ENCODE results near the gene RAPGEF5.

RAPGEF5 gene

DNA sequence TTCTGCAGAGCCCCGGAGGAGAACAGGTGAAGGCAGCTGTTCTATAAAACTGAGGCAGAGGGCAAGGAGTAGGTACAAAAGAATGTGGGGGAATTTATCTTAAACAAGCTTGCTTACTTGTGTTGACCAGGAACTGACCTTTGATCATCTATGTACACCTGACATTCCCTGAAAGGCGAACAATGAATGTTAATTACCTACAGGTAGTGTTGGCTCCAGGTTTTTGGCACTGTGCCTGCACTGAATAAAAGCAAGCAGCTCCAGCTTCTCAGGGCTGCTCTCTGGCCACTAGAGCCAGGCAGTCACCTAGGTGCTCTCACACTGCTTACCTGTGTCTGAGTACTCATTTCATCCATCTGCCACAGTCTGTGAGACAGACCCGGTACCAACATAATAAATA is 87.0 kb downstream of the RAPGEF5 start:
- no peak overlapping the region for H3K27ac ChIP-seq
- in situ Hi-C loops (cut with HindIII; ENCODE audit: low pct_ligation_motif_present, low sequenced_read_pairs), result no loop called here
- no peak overlapping the region for H3K4me3 ChIP-seq (ENCODE audit: low read depth, low read length)
- no peaks in the 10 kb centered on the region for H3K36me3 ChIP-seq (replicated peaks)
- DNase-seq, result no peak
- no peaks in the 10 kb centered on the region for H3K27me3 ChIP-seq (replicated peaks)
- TF ChIP-seq, protein P1, sequence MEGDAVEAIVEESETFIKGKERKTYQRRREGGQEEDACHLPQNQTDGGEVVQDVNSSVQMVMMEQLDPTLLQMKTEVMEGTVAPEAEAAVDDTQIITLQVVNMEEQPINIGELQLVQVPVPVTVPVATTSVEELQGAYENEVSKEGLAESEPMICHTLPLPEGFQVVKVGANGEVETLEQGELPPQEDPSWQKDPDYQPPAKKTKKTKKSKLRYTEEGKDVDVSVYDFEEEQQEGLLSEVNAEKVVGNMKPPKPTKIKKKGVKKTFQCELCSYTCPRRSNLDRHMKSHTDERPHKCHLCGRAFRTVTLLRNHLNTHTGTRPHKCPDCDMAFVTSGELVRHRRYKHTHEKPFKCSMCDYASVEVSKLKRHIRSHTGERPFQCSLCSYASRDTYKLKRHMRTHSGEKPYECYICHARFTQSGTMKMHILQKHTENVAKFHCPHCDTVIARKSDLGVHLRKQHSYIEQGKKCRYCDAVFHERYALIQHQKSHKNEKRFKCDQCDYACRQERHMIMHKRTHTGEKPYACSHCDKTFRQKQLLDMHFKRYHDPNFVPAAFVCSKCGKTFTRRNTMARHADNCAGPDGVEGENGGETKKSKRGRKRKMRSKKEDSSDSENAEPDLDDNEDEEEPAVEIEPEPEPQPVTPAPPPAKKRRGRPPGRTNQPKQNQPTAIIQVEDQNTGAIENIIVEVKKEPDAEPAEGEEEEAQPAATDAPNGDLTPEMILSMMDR (IDR thresholded peaks at IDR 0.05; ENCODE audit: low read depth, low read length, missing control alignments), result no peak

- H3K4me3 ChIP-seq (ENCODE audit: low read depth, low read length), result no peak overlapping the region
- H3K27ac ChIP-seq, result no peak overlapping the region
- no peaks in the 10 kb centered on the region for H3K27me3 ChIP-seq (replicated peaks)
- TF ChIP-seq, protein P1 (IDR thresholded peaks at IDR 0.05; ENCODE audit: low read depth, low read length, missing control alignments), result no peak
- in situ Hi-C loops (cut with HindIII; ENCODE audit: low pct_ligation_motif_present, low sequenced_read_pairs), result no loop called here
- H3K36me3 ChIP-seq (replicated peaks), result no peaks in the 10 kb centered on the region
- DNase-seq, result no peak
These were observed 88.0 kb downstream of the RAPGEF5 start for GRCh38 chr7:22268884-22269421.

DNA sequence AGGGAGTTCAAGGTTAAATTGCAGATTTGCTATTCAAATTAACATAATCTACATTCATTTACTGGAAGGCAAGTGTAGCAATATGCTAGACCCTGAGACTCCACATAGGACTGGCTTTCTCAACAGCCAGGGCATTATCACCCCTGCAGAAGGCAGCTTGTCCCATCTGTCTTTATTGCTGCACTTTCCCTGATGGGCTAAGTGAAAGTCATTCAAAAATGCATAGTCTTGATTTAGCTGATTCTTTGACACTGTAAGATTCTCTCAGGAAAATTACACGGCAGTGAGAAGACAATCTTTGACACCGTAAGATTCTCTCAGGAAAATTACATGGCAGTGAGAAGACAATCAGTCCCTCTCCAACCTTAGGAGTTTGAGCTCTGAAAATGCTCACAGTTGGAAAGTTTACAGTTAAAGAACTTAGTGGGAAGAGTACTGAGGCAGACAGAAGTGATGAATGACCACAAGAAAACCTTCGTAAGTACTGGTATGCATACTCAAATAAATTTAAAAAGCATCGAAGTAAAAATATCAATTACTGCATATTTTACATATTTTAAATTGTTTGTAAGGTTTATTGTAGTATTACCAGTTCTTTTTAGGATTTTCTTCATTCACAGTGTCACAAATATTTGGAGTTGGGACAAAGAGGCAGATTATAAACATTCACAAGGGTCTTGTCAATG is 88.9 kb downstream of the RAPGEF5 start:
- Histone ChIP-seq H3K27ac (no peak overlapping the region), H3K27me3 (replicated peaks) (no peaks in the 10 kb centered on the region), H3K4me3 (ENCODE audit: low read depth, low read length) (no peak overlapping the region), H3K36me3 (replicated peaks) (no peaks in the 10 kb centered on the region)
- TF ChIP-seq, protein P1 (IDR thresholded peaks at IDR 0.05; ENCODE audit: low read depth, low read length, missing control alignments), result no peak
- DNase-seq, result no peak
- in situ Hi-C loops (cut with HindIII; ENCODE audit: low pct_ligation_motif_present, low sequenced_read_pairs), result no loop called here

GRCh38 chr7:22262538-22262937 is 94.4 kb downstream of the RAPGEF5 start:
- H3K36me3 ChIP-seq (replicated peaks), result no peaks in the 10 kb centered on the region
- DNase-seq, result no peak
- no peak overlapping the region for H3K4me3 ChIP-seq (ENCODE audit: low read depth, low read length)
- TF ChIP-seq, protein P1 (IDR thresholded peaks at IDR 0.05; ENCODE audit: low read depth, low read length, missing control alignments), result no peak
- no peak overlapping the region for H3K27ac ChIP-seq
- in situ Hi-C loops (cut with HindIII; ENCODE audit: low pct_ligation_motif_present, low sequenced_read_pairs), result no loop called here
- H3K27me3 ChIP-seq (replicated peaks), result no peaks in the 10 kb centered on the region

GRCh38 chr7:22256541-22257096 is 100.3 kb downstream of the RAPGEF5 start:
- in situ Hi-C loops (cut with HindIII; ENCODE audit: low pct_ligation_motif_present, low sequenced_read_pairs), result no loop called here
- Histone ChIP-seq H3K4me3 (ENCODE audit: low read depth, low read length) (no peak overlapping the region), H3K27ac (no peak overlapping the region), H3K36me3 (replicated peaks) (no peaks in the 10 kb centered on the region), H3K27me3 (replicated peaks) (no peaks in the 10 kb centered on the region)
- DNase-seq, result no peak
- TF ChIP-seq, protein P1 (IDR thresholded peaks at IDR 0.05; ENCODE audit: low read depth, low read length, missing control alignments), result no peak

Measured in brain microvascular endothelial cell (primary cell).